Measurements from ENCODE around the gene ACSL1. TPM values are rescaled to one million over a fixed set of nuclear protein-coding genes. Genes with fewer than 3 reads are reported as not detected.

Gene ACSL1
- total RNA-seq, 1 experiment from 2014 or later = 3.5 TPM

GRCh38 chr4:184803874-184804273 is 21.9 kb downstream of the ACSL1 start:
- no peak for DNase-seq
- no peak overlapping the region for H4K5ac ChIP-seq (ENCODE audit: insufficient read length, low read depth, low read length)
- H3K56ac ChIP-seq (ENCODE audit: insufficient read length, low read depth, low read length) = no peak overlapping the region
- no peak overlapping the region for H3K18ac ChIP-seq (ENCODE audit: insufficient read length, low read depth, low read length)
- H2BK12ac ChIP-seq (ENCODE audit: insufficient read length, low read depth, low read length) = no peak overlapping the region
- no peak overlapping the region for H4K91ac ChIP-seq (ENCODE audit: insufficient read length, low read depth, low read length)
- H4K8ac ChIP-seq (replicated peaks; ENCODE audit: insufficient read length, low read depth, low read length) = no peak overlapping the region
- no peaks in the 10 kb centered on the region for H3K79me2 ChIP-seq (ENCODE audit: insufficient read depth, low read length)
- Mint-ChIP-seq H3K36me3 (ENCODE audit: insufficient read depth in 1 of 3, low read depth in 3 of 3) (no peaks in the 10 kb centered on the region), H3K4me1 (peaks cover 25 to 28% of the 10 kb centered on the region in 2 experiments), H3K9me3 (no peaks in the 10 kb centered on the region), H3K27ac (no peak overlapping the region), H3K27me3 (ENCODE audit: low read depth) (peaks cover 10% of the 10 kb centered on the region), H3K4me3 (no peak overlapping the region)
- H3K9me3 ChIP-seq (ENCODE audit: control insufficient read depth, low read depth, low read length) = no peaks in the 10 kb centered on the region
- no peak for TF ChIP-seq CTCF (conservative IDR thresholded peaks at IDR 0.05)
- no peaks in the 10 kb centered on the region for H4K20me1 ChIP-seq (ENCODE audit: control insufficient read depth, insufficient read depth, insufficient read length)
- H3K4me1 ChIP-seq (ENCODE audit: insufficient read depth, low read length) = peaks cover 6% of the 10 kb centered on the region
- H2AFZ ChIP-seq (ENCODE audit: low read length) = no peak overlapping the region
- no peak overlapping the region for H3K4me2 ChIP-seq (ENCODE audit: insufficient read depth, insufficient read length, low read length)
- H3K23me2 ChIP-seq (ENCODE audit: insufficient read length, low read depth, low read length, poor library complexity, severe bottlenecking) = no peaks in the 10 kb centered on the region
- H2BK120ac ChIP-seq (ENCODE audit: low read depth, low read length, poor library complexity, severe bottlenecking) = no peak overlapping the region
- H3K9ac ChIP-seq (ENCODE audit: extremely low read depth, insufficient read length, low read length) = no peak overlapping the region
- H2AK5ac ChIP-seq (ENCODE audit: insufficient read length, low read length) = no peak overlapping the region
- no peaks in the 10 kb centered on the region for H3K27me3 ChIP-seq (ENCODE audit: insufficient read depth, low read length)
- H3K27ac ChIP-seq (ENCODE audit: insufficient read length, low read depth, low read length) = no peak overlapping the region
- H3K23ac ChIP-seq (ENCODE audit: insufficient read length, low read depth, low read length) = no peak overlapping the region
- H3K14ac ChIP-seq (ENCODE audit: insufficient read depth, low read length) = no peak overlapping the region
- no peak overlapping the region for H2BK5ac ChIP-seq (ENCODE audit: insufficient read length, low read length)
- WGBS (ENCODE audit: extremely low coverage, insufficient read length, low lambda C conversion rate) = no CpG with 5 or more reads among the region's 4 CpGs
- no peak overlapping the region for H2BK15ac ChIP-seq (ENCODE audit: low read depth, low read length)
- no peak overlapping the region for H2BK20ac ChIP-seq (ENCODE audit: low read depth, low read length, poor library complexity, severe bottlenecking)
- H3K4ac ChIP-seq (ENCODE audit: low read depth, low read length) = no peak overlapping the region
- H3T11ph ChIP-seq (ENCODE audit: low read length) = no peak overlapping the region
- no peaks in the 10 kb centered on the region for H3K79me1 ChIP-seq (ENCODE audit: insufficient read depth, low read depth, low read length, poor library complexity, severe bottlenecking)
